ENCODE data around the gene U2AF2. TPM values are rescaled to one million over a fixed set of nuclear protein-coding genes. Genes with fewer than 3 reads are reported as not detected.
"Not testable (repeated sequence)": the region's sequence is repeated elsewhere in the genome, so short reads cannot be mapped to it uniquely, and the experiment has no call there.

Gene U2AF2
- total and polyA plus RNA-seq, 4 experiments from 2014 or later = 1.3 to 259 (median 135) TPM

- Mint-ChIP-seq H3K27me3 (peaks cover 34 to 50% of the 10 kb centered on the region in 2 donors), H3K9me3 (peaks cover 12 to 38% (median 25%) of the 10 kb centered on the region in 8 donors), H3K36me3 (peaks cover 6 to 12% of the 10 kb centered on the region in 2 donors)
- H3K4me3 ChIP-seq (ENCODE audit: low read length in 2 of 2); H3K36me3 ChIP-seq (ENCODE audit: insufficient read depth, low read length); H3K27ac Mint-ChIP-seq; H3K9me3 ChIP-seq (ENCODE audit: control insufficient read depth in 1 of 2, low read length in 2 of 2); POLR2A ChIA-PET (ENCODE audit: partially characterized antibody); DNase-seq; H3K4me1 ChIP-seq (ENCODE audit: insufficient read depth, low read length); H3K27ac ChIP-seq (ENCODE audit: low read depth, low read length); intact Hi-C loops (cut with micrococcal nuclease); CTCF ChIA-PET (ENCODE audit: partially characterized antibody); H3K4me3 Mint-ChIP-seq; H3K27me3 ChIP-seq (ENCODE audit: insufficient read depth, low read length); H3K4me1 Mint-ChIP-seq: not testable (repeated sequence)
Measured at GRCh38 chr19:55717879-55718711, 63.3 kb downstream of the U2AF2 start.

DNA sequence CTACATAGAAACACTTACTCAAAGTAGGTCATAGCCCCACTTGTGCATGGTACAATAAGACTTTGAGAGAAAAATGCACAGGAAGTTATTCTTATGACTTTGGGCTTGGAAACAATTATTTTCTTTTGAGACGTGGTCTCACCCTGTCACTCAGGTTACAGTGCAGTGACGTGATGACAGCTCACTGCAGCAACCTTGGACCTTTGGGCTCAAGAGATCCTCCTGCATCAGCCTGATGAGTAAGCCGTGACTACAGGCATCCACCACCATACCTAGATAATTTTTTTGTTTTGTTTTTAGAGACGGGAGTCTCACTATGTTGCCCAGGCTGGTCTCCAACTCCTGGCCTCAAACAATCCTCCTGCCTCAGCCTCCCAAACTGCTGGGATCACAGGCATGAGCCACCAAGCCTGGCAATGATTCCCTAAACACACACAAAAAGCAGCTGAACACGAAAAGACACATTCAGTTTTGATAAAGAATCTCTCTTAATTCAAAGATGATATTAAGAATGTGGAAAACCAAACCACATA is 65.4 kb downstream of the U2AF2 start:
- CTCF ChIA-PET (ENCODE audit: partially characterized antibody) = no interaction called here
- H3K27ac ChIP-seq (ENCODE audit: low read depth, low read length) = no peak overlapping the region
- peaks cover 37 to 51% of the 10 kb centered on the region in 2 donors for H3K27me3 Mint-ChIP-seq

GRCh38 chr19:55720801-55721200 is 66.0 kb downstream of the U2AF2 start:
- DNase-seq = no peak
- ChIA-PET POLR2A (ENCODE audit: partially characterized antibody) (no interaction called here), CTCF (ENCODE audit: partially characterized antibody) (interaction anchor here (0.6 kb wide), 1 partner anchor 842 kb away, joined by 3 read pairs; no protein-coding TSS in a partner anchor)
- Mint-ChIP-seq H3K4me3 (no peak overlapping the region), H3K36me3 (peaks cover 6 to 12% of the 10 kb centered on the region in 2 donors), H3K27ac (peak overlapping the region in 1 of 7 donors; percentile 36), H3K9me3 (peaks cover 11 to 38% (median 25%) of the 10 kb centered on the region in 8 donors), H3K27me3 (peaks cover 37 to 51% of the 10 kb centered on the region in 2 donors), H3K4me1 (no peaks in the 10 kb centered on the region)
- H3K27me3 ChIP-seq (ENCODE audit: insufficient read depth, low read length) = peaks cover 6% of the 10 kb centered on the region
- intact Hi-C loops (cut with micrococcal nuclease) = no loop called here
- H3K4me1 ChIP-seq (ENCODE audit: insufficient read depth, low read length) = no peaks in the 10 kb centered on the region
- H3K36me3 ChIP-seq (ENCODE audit: insufficient read depth, low read length) = no peaks in the 10 kb centered on the region
- H3K4me3 ChIP-seq (ENCODE audit: low read length in 2 of 2) = no peak overlapping the region
- H3K9me3 ChIP-seq (ENCODE audit: control insufficient read depth in 1 of 2, low read length in 2 of 2) = no peaks in the 10 kb centered on the region
- H3K27ac ChIP-seq (ENCODE audit: low read depth, low read length) = no peak overlapping the region

More for the DNA sequence above, 65.4 kb downstream of the U2AF2 start:
- DNase-seq = no peak
- Mint-ChIP-seq H3K27ac (no peak overlapping the region), H3K9me3 (peaks cover 11 to 38% (median 25%) of the 10 kb centered on the region in 8 donors), H3K36me3 (peaks cover 6 to 12% of the 10 kb centered on the region in 2 donors), H3K4me3 (no peak overlapping the region), H3K4me1 (no peaks in the 10 kb centered on the region)
- Histone ChIP-seq H3K9me3 (ENCODE audit: control insufficient read depth in 1 of 2, low read length in 2 of 2) (no peaks in the 10 kb centered on the region), H3K4me1 (ENCODE audit: insufficient read depth, low read length) (no peaks in the 10 kb centered on the region), H3K4me3 (ENCODE audit: low read length in 2 of 2) (no peak overlapping the region), H3K27me3 (ENCODE audit: insufficient read depth, low read length) (peaks cover 6% of the 10 kb centered on the region), H3K36me3 (ENCODE audit: insufficient read depth, low read length) (no peaks in the 10 kb centered on the region)
- intact Hi-C loops (cut with micrococcal nuclease) = no loop called here
- POLR2A ChIA-PET (ENCODE audit: partially characterized antibody) = no interaction called here

DNA sequence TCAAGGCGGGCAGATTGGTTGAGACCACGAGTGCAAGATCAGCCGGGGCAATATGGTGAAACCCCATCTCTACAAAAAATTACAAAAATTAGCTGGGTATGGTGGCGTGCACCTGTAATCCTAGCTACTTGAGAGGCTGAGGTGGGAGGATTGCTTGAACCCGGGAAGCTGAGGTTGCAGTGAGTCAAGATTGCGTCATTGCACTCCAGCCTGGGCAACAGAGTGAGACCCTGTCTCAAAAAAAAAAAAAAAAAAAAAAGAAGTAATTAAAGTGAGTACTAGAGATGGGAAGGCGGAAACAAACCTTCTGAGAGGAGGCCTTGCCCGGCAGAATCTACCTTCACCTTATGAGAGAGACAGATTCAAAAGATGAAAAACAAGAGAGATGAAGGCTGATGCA is 68.7 kb downstream of the U2AF2 start:
- Mint-ChIP-seq H3K27ac (no peak overlapping the region), H3K4me1 (no peaks in the 10 kb centered on the region), H3K27me3 (peaks cover 25 to 34% of the 10 kb centered on the region in 2 donors), H3K9me3 (peaks cover 11 to 38% (median 24%) of the 10 kb centered on the region in 8 donors), H3K4me3 (no peak overlapping the region), H3K36me3 (peaks cover 6 to 12% of the 10 kb centered on the region in 2 donors)
- no peaks in the 10 kb centered on the region for H3K4me1 ChIP-seq (ENCODE audit: insufficient read depth, low read length)
- intact Hi-C loops (cut with micrococcal nuclease) = no loop called here
- H3K27me3 ChIP-seq (ENCODE audit: insufficient read depth, low read length) = peaks cover 5% of the 10 kb centered on the region
- no peak overlapping the region for H3K27ac ChIP-seq (ENCODE audit: low read depth, low read length)
- no peaks in the 10 kb centered on the region for H3K9me3 ChIP-seq (ENCODE audit: control insufficient read depth in 1 of 2, low read length in 2 of 2)
- no peaks in the 10 kb centered on the region for H3K36me3 ChIP-seq (ENCODE audit: insufficient read depth, low read length)
- no peak overlapping the region for H3K4me3 ChIP-seq (ENCODE audit: low read length in 2 of 2)
- DNase-seq = no peak
- POLR2A ChIA-PET (ENCODE audit: partially characterized antibody) = no interaction called here
- CTCF ChIA-PET (ENCODE audit: partially characterized antibody) = no interaction called here

Other genes with a start within 250 kb of the U2AF2 start
- gene UBE2S, start 247.2 kb upstream of the U2AF2 start, total RNA-seq = 10 to 100 TPM; 18.0 to 21.6 TPM
- gene UBE2S, start 247.2 kb upstream of the U2AF2 start, polyA plus RNA-seq = 10 to 100 TPM; 24.2 to 25.4 TPM
- not detected for gene SHISA7, start 211.7 kb upstream of the U2AF2 start, total RNA-seq
- gene SHISA7, start 211.7 kb upstream of the U2AF2 start, polyA plus RNA-seq = not detected
- 10 to 100 TPM in 1 of 2 experiments, 1 to 10 TPM in 1; 9.9 to 13.7 TPM for gene ISOC2, start 193.4 kb upstream of the U2AF2 start, total RNA-seq
- 10 to 100 TPM; 24.7 to 29.4 TPM for gene ISOC2, start 193.4 kb upstream of the U2AF2 start, polyA plus RNA-seq
- gene C19orf85, start 190.3 kb upstream of the U2AF2 start, total RNA-seq = not detected
- gene C19orf85, start 190.3 kb upstream of the U2AF2 start, polyA plus RNA-seq = not detected
- 1 to 10 TPM; 8.1 to 9.1 TPM for gene ZNF628, start 178.4 kb upstream of the U2AF2 start, total RNA-seq
- under 1 TPM in 1 of 2 donors, not detected in 1; 0.47 TPM for gene ZNF628, start 178.4 kb upstream of the U2AF2 start, polyA plus RNA-seq
- 1 to 10 TPM; 2.7 to 3.1 TPM for gene NAT14, start 169.8 kb upstream of the U2AF2 start, total RNA-seq
- gene NAT14, start 169.8 kb upstream of the U2AF2 start, polyA plus RNA-seq = 1 to 10 TPM; 2.6 to 3.2 TPM
- gene SSC5D, start 166.6 kb upstream of the U2AF2 start, total RNA-seq = under 1 TPM; 0.20 to 0.36 TPM
- not detected for gene SSC5D, start 166.6 kb upstream of the U2AF2 start, polyA plus RNA-seq
- not detected for gene SBK2, start 117.9 kb upstream of the U2AF2 start, total RNA-seq
- not detected for gene SBK2, start 117.9 kb upstream of the U2AF2 start, polyA plus RNA-seq
- not detected for gene SBK3, start 109.5 kb upstream of the U2AF2 start, total RNA-seq
- gene SBK3, start 109.5 kb upstream of the U2AF2 start, polyA plus RNA-seq = not detected
- 1 to 10 TPM; 8.0 to 9.6 TPM for gene ZNF579, start 74.2 kb upstream of the U2AF2 start, total RNA-seq
- gene ZNF579, start 74.2 kb upstream of the U2AF2 start, polyA plus RNA-seq = under 1 TPM in 1 of 2 donors, not detected in 1; 0.62 TPM
- gene FIZ1, start 55.5 kb upstream of the U2AF2 start, total RNA-seq = 10 to 100 TPM; 20.8 to 26.4 TPM
- gene FIZ1, start 55.5 kb upstream of the U2AF2 start, polyA plus RNA-seq = 1 to 10 TPM in 1 of 2 donors, under 1 TPM in 1; 0.99 to 5.3 TPM
- gene ZNF524, start 54.7 kb upstream of the U2AF2 start, total RNA-seq = 10 to 100 TPM; 31.2 to 34.0 TPM
- 10 to 100 TPM; 26.2 to 40.1 TPM for gene ZNF524, start 54.7 kb upstream of the U2AF2 start, polyA plus RNA-seq
- 10 to 100 TPM; 20.3 to 20.9 TPM for gene ZNF865, start 49.4 kb upstream of the U2AF2 start, total RNA-seq
- gene ZNF865, start 49.4 kb upstream of the U2AF2 start, polyA plus RNA-seq = under 1 TPM in 1 of 2 donors, not detected in 1; 0.30 TPM
- 1 to 10 TPM; 7.4 TPM for gene ZNF784, start 30.5 kb upstream of the U2AF2 start, total RNA-seq
- gene ZNF784, start 30.5 kb upstream of the U2AF2 start, polyA plus RNA-seq = 1 to 10 TPM; 1.7 to 2.1 TPM
- 100 to 1,000 TPM in 1 of 2 experiments, 10 to 100 TPM in 1; 92.7 to 105 TPM for gene ZNF580, start 14.0 kb upstream of the U2AF2 start, total RNA-seq
- gene ZNF580, start 14.0 kb upstream of the U2AF2 start, polyA plus RNA-seq = 10 to 100 TPM in 1 of 2 donors, 1 to 10 TPM in 1; 7.2 to 17.8 TPM
- 10 to 100 TPM; 21.2 to 23.4 TPM for gene ZNF581, start 11.4 kb upstream of the U2AF2 start, total RNA-seq
- 10 to 100 TPM; 22.5 to 28.5 TPM for gene ZNF581, start 11.4 kb upstream of the U2AF2 start, polyA plus RNA-seq
- 1 to 10 TPM; 1.2 to 1.5 TPM for gene CCDC106, start 6.8 kb upstream of the U2AF2 start, total RNA-seq
- gene CCDC106, start 6.8 kb upstream of the U2AF2 start, polyA plus RNA-seq = under 1 TPM; 0.47 to 0.69 TPM
- gene EPN1, start 20.2 kb downstream of the U2AF2 start, total RNA-seq = 10 to 100 TPM; 53.9 to 56.9 TPM
- gene EPN1, start 20.2 kb downstream of the U2AF2 start, polyA plus RNA-seq = 10 to 100 TPM in 1 of 2 donors, 1 to 10 TPM in 1; 3.9 to 15.6 TPM
- gene NLRP9, start 83.4 kb downstream of the U2AF2 start, total RNA-seq = not detected
- not detected for gene NLRP9, start 83.4 kb downstream of the U2AF2 start, polyA plus RNA-seq
- not detected for gene RFPL4A, start 104.1 kb downstream of the U2AF2 start, total RNA-seq
- not detected for gene RFPL4A, start 104.1 kb downstream of the U2AF2 start, polyA plus RNA-seq
- gene RFPL4AL1, start 114.1 kb downstream of the U2AF2 start, total RNA-seq = not detected
- not detected for gene RFPL4AL1, start 114.1 kb downstream of the U2AF2 start, polyA plus RNA-seq
- not detected for gene NLRP11, start 177.0 kb downstream of the U2AF2 start, total RNA-seq
- gene NLRP11, start 177.0 kb downstream of the U2AF2 start, polyA plus RNA-seq = not detected
- gene NLRP4, start 181.5 kb downstream of the U2AF2 start, total RNA-seq = not detected
- gene NLRP4, start 181.5 kb downstream of the U2AF2 start, polyA plus RNA-seq = not detected